ENCODE data around the gene SMPDL3A.

Gene SMPDL3A

GRCh38 chr6:122806291-122806690 is 17.2 kb downstream of the SMPDL3A start:
- no peak for FAIRE-seq

GRCh38 chr6:122808121-122808885 is 19.2 kb downstream of the SMPDL3A start:
- no peak for FAIRE-seq

GRCh38 chr6:122809001-122809400 is 19.9 kb downstream of the SMPDL3A start:
- FAIRE-seq: no peak

- FAIRE-seq: peak; percentile 51
Measured at GRCh38 chr6:122809691-122810090, 20.6 kb downstream of the SMPDL3A start.

GRCh38 chr6:122810189-122810588 is 21.1 kb downstream of the SMPDL3A start:
- no peak for FAIRE-seq

- FAIRE-seq: no peak
Measured at GRCh38 chr6:122817358-122817757, 28.3 kb downstream of the SMPDL3A start.

- FAIRE-seq: no peak
Measured at GRCh38 chr6:122817766-122818165, 28.7 kb downstream of the SMPDL3A start.

GRCh38 chr6:122818866-122819265 is 29.8 kb downstream of the SMPDL3A start:
- FAIRE-seq: no peak

- FAIRE-seq: no peak
Measured at GRCh38 chr6:122821095-122821494, 32.0 kb downstream of the SMPDL3A start.

GRCh38 chr6:122825163-122825562 is 36.1 kb downstream of the SMPDL3A start:
- FAIRE-seq: no peak

- FAIRE-seq: no peak
Measured at GRCh38 chr6:122829456-122829855, 40.4 kb downstream of the SMPDL3A start.

GRCh38 chr6:122831511-122831910 is 42.5 kb downstream of the SMPDL3A start:
- no peak for FAIRE-seq

- no peak for FAIRE-seq
Measured at GRCh38 chr6:122832459-122832858, 43.4 kb downstream of the SMPDL3A start.

- no peak for FAIRE-seq
Measured at GRCh38 chr6:122833021-122833491, 44.0 kb downstream of the SMPDL3A start.

- FAIRE-seq: no peak
Measured at GRCh38 chr6:122838060-122838780, 49.2 kb downstream of the SMPDL3A start.

GRCh38 chr6:122839472-122839871 is 50.4 kb downstream of the SMPDL3A start:
- FAIRE-seq: no peak

- FAIRE-seq: no peak
Measured at GRCh38 chr6:122839906-122840305, 50.8 kb downstream of the SMPDL3A start.

- FAIRE-seq: no peak
Measured at GRCh38 chr6:122845464-122845863, 56.4 kb downstream of the SMPDL3A start.

- peak; percentile 75 for FAIRE-seq
Measured at GRCh38 chr6:122845916-122846612, 57.0 kb downstream of the SMPDL3A start.

- FAIRE-seq: no peak
Measured at GRCh38 chr6:122853259-122853995, 64.4 kb downstream of the SMPDL3A start.

All from colon (tissue), 2 donors.